Heart left ventricle (tissue), 16 donors: ENCODE data around the gene DMPK. TPM values are rescaled to one million over a fixed set of nuclear protein-coding genes. Genes with fewer than 3 reads are reported as not detected.

Experiments used
- ATAC-seq, 4 donors: fragments of 200-7000 bp; cut with Tn5 transposase; one replicate each; pipeline ENCODE4 v1.9.1; 2020 to 2022; ENCODE audit warnings: moderate library complexity in 4 of 4, mild to moderate bottlenecking in 3 of 4, moderate number of reproducible peaks in 1 of 4
- DNase-seq, 5 donors: peaks; one replicate each; pipeline ENCODE4 v3.0.0-alpha.2; 2020
- H3K27ac ChIP-seq, 12 donors: fragments of 200-600 bp; sonication (generic) in 4 of 12; one replicate each; pipeline versions ENCODE4 v1.5.0 to v1.8.0; 2016 to 2022; ENCODE audit warnings: mild to moderate bottlenecking in 2 of 12
- H3K27me3 ChIP-seq, 9 donors: fragments of 200-600 bp; sonication (generic) in 2 of 9; one replicate each; pipeline versions ENCODE4 v1.5.1 to v1.8.0; 2016 to 2022; ENCODE audit warnings: mild to moderate bottlenecking in 3 of 9
- H3K36me3 ChIP-seq, 9 donors: fragments of 200-600 bp; sonication (generic) in 2 of 9; one replicate each; pipeline versions ENCODE4 v1.5.0 to v1.8.0; 2018 to 2022; ENCODE audit warnings: mild to moderate bottlenecking in 2 of 9
- H3K4me1 ChIP-seq, 12 donors: fragments of 200-600 bp; sonication (generic) in 4 of 12; one replicate each; pipeline versions ENCODE4 v1.5.0 to v1.8.0; 2016 to 2022; ENCODE audit warnings: mild to moderate bottlenecking in 3 of 12
- H3K4me3 ChIP-seq, 12 donors: fragments of 200-600 bp; sonication (generic) in 4 of 12; one replicate each; pipeline versions ENCODE4 v1.5.0 to v1.8.0; 2017 to 2022; ENCODE audit warnings: mild to moderate bottlenecking in 9 of 12, moderate library complexity in 4 of 12
- H3K9me3 ChIP-seq, 12 donors: fragments of 200-600 bp; sonication (generic) in 4 of 12; one replicate each; pipeline versions ENCODE4 v1.5.0 to v1.8.0; 2016 to 2022; ENCODE audit warnings: mild to moderate bottlenecking in 1 of 12
- POLR2A ChIP-seq, 2 donors: fragments of 450-650 bp; IDR thresholded peaks; one replicate each; pipeline ENCODE4 v1.6.1; 2017; ENCODE audit warnings: antibody characterized with exemption in 2 of 2, mild to moderate bottlenecking in 2 of 2, moderate library complexity in 2 of 2
- WGBS, 4 donors: extraction: QIAGEN DNeasy Blood & Tissue Kit in 2 of 4; methylation state at CpG; one replicate each; pipeline versions ENCODE4 v1.1.5 to v1.1.7; 2013 to 2018; 5-methylcytosine and 5-hydroxymethylcytosine counted together
- intact Hi-C, 10 donors: fragments of 100-400 bp; cut with DNase I; formaldehyde crosslinking; loops; one replicate each; pipeline versions ENCODE4 v1.11.1 to v1.14.2; 2022
- polyA plus RNA-seq, 2 donors: library from polyadenylated mRNA; stranded (reverse); fragments of 200-250 nt; gene quantifications; one replicate each; pipeline ENCODE4 v1.2.3, GENCODE V29; 2013
- total RNA-seq, 9 donors: library from RNA; depleted of rRNA in 2 of 9; stranded (reverse); fragments of >200 nt in 2 of 9; fragmentation: NEBNext Ultra II Directional in 3 of 9; extraction: Animal tissue kit (Norgen Biotek cat#: 25700) in 3 of 9; gene quantifications; one replicate each; pipeline versions ENCODE4 v1.1.0 to v1.2.4, GENCODE V29; 2016 to 2023
- TF ChIP-seq, protein P1 (sequence below), 12 donors: fragments of 200-600 bp; sonication (generic) in 4 of 12; IDR thresholded peaks; one replicate each; pipeline versions ENCODE4 v1.5.0 to v1.8.0; 2018 to 2022; ENCODE audit warnings: antibody characterized with exemption in 12 of 12, mild to moderate bottlenecking in 5 of 12
- donor health status: ischemic (EF 13 %, LVEDD 7.1; RV severe dilation, severe dysfunction).
- donor health status: healthy with polysubstance abuse.
- donor health status: DM: no; HTN: yes; CAD: no.
- donor health status: DM: no; HTN: no; CAD: no.
- donor health status: ischemic (EF 25% LVEDD 6.9; RV normal size, moderate dysfunction).
- donor health status: ischemic (EF 25% LVEDD 5.7; RV mildly dilated, moderate dysfunction).
- donor health status: healthy.
- donor health status: DM: yes; HTN: yes; CAD: no.
- donor health status: ischemic (EF 35%, LVEDD 5.7; RV mildly dilated, moderate dysfunction).
- donor health status: nonischemic (EF 11% LVEDD 7.7; RV severe dilation, severe dysfunction).
- donor health status: DM: yes; HTN: yes; CAD: no.
- donor health status: PGD.
- donor health status: ischemic (EF 29% LVEDD 5.4; RV normal size, mild dysfunction).
- donor health status: nonischemic (EF 23%, LVEDD 6.1; RV moderate dilation, normal function).

Gene DMPK
- total and polyA plus RNA-seq, 11 donors: 131 to 778 (median 311) TPM

DNA sequence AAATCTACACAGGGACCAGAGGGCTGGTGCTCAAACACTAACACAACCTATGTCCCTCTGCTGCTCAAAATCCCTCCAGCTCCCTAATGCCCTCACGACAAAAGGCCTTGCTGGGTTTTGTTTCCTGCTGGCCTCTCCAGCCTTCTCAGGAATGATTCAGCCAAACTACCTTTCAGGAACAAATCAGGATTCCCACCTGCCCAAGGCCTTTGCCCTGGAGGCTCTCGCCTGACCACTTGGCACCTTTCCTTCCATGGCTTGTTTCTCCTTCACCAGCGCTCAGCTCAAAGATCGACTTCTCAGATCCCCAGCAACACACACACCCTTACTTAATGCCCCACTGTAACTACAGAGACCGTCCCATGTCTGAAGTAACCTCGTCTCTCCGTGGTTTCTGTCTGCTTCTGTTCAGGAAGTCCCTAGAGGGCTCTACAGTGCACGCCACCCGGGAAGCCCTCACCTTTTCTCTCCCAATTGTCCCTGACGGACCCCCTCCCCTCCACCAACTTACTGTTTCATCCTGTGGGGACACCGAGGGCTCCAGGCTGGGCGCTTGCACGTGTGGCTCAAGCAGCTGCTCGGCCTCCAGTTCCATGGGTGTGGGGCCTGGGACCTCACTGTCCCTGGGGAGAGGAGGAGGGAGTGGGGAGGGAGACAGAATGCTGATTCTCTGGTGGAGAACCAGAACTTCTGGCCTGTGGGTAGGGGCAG lies 10.0 kb downstream of the DMPK start:
- Histone ChIP-seq H3K36me3 (peaks cover 0 to 52% (median 36%) of the 10 kb centered on the region in 9 donors), H3K4me1 (peaks cover 0 to 34% (median 8%) of the 10 kb centered on the region in 12 donors), H3K27me3 (peaks cover 0 to 49% (median 0%) of the 10 kb centered on the region in 9 donors), H3K9me3 (no peaks in the 10 kb centered on the region), H3K27ac (peak overlapping the region in 2 of 12 donors; percentile 17 to 98), H3K4me3 (no peak overlapping the region)
- no peak for TF ChIP-seq POLR2A (IDR thresholded peaks at IDR 0.05)
- TF ChIP-seq, protein P1, sequence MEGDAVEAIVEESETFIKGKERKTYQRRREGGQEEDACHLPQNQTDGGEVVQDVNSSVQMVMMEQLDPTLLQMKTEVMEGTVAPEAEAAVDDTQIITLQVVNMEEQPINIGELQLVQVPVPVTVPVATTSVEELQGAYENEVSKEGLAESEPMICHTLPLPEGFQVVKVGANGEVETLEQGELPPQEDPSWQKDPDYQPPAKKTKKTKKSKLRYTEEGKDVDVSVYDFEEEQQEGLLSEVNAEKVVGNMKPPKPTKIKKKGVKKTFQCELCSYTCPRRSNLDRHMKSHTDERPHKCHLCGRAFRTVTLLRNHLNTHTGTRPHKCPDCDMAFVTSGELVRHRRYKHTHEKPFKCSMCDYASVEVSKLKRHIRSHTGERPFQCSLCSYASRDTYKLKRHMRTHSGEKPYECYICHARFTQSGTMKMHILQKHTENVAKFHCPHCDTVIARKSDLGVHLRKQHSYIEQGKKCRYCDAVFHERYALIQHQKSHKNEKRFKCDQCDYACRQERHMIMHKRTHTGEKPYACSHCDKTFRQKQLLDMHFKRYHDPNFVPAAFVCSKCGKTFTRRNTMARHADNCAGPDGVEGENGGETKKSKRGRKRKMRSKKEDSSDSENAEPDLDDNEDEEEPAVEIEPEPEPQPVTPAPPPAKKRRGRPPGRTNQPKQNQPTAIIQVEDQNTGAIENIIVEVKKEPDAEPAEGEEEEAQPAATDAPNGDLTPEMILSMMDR (IDR thresholded peaks at IDR 0.05): no peak
- DNase-seq: no peak
- no peak for ATAC-seq
- intact Hi-C loops: loop anchor here in 1 of 10 donors (2.0 kb wide), 1 partner anchor 27 kb away; no protein-coding TSS in a partner anchor
- 75 to 79% (median 77%) methylated on average over 14 of the region's 14 CpGs for WGBS, 4 donors

DNA sequence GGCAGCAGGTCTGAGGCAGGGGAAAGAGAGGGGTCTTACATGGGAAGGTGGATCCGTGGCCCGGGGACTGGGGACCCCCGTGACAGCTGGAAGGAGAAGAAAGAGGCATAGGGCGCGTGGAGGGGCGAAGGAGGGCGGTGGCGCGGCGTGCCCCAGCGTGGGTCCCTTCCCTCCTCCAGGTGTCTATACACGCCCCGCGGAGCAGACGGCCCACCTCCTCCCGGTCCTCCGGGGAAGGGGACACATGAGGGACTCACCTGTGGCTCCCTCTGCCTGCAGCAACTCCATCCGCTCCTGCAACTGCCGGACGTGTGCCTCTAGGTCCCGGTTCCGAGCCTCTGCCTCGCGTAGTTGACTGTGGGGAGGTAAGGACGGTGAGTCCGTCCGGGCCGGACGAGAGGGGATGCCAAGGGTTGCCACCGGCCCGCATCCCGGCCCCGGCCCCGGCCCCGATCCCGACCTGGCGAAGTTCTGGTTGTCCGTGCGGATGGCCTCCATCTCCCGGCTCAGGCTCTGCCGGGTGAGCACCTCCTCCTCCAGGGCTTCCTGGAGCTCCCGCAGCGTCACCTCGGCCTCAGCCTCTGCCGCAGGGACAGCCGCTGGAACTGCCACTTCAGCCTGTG lies 10.9 kb downstream of the DMPK start:
- DNase-seq (peak in 2 of 5 donors; percentile 39 to 73), ATAC-seq (no peak)
- Histone ChIP-seq H3K9me3 (no peaks in the 10 kb centered on the region), H3K27me3 (peaks cover 0 to 51% (median 0%) of the 10 kb centered on the region in 9 donors), H3K4me1 (peaks cover 0 to 42% (median 16%) of the 10 kb centered on the region in 12 donors), H3K4me3 (peak overlapping the region in 5 of 12 donors; percentile 77 to 93 (median 80)), H3K36me3 (peaks cover 0 to 43% (median 27%) of the 10 kb centered on the region in 9 donors), H3K27ac (peak overlapping the region in 11 of 12 donors; percentile 29 to 99 (median 97))
- TF ChIP-seq, protein P1 (IDR thresholded peaks at IDR 0.05): no peak
- no peak for TF ChIP-seq POLR2A (IDR thresholded peaks at IDR 0.05)
- intact Hi-C loops: loop anchor here in 5 of 10 donors (2.0 kb wide), 4 partner anchors 21 to 29 kb away; partner anchors contain the start of gene DMWD (in 2 of the 5)
- 79 to 88% (median 83%) methylated on average over 46 of the region's 46 CpGs for WGBS, 4 donors

DNA sequence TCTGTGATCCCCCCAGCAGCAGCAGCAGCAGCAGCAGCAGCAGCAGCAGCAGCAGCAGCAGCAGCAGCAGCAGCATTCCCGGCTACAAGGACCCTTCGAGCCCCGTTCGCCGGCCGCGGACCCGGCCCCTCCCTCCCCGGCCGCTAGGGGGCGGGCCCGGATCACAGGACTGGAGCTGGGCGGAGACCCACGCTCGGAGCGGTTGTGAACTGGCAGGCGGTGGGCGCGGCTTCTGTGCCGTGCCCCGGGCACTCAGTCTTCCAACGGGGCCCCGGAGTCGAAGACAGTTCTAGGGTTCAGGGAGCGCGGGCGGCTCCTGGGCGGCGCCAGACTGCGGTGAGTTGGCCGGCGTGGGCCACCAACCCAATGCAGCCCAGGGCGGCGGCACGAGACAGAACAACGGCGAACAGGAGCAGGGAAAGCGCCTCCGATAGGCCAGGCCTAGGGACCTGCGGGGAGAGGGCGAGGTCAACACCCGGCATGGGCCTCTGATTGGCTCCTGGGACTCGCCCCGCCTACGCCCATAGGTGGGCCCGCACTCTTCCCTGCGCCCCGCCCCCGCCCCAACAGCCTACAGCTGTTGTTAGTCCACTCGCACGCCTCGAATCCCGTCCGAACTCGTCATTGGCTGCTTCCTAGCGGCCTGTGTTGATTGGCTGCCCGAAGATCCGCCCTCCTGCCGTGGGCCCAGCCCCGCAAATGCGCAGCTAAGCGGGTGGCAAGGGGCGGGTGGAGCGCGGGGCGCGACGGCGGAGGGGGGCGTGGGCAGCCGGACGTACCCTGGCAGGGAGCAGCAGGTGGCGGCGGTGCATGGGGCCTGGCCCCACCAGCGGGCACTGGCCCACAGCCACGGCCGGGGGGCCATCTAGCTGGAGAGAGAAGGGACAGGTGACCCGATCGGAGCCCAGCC lies 11.8 kb downstream of the DMPK start:
- ATAC-seq (peak; percentile 76 to 81 (median 78)), DNase-seq (peak; percentile 96 to 99 (median 97))
- Histone ChIP-seq H3K4me3 (peak overlapping the region; percentile 28 to 93 (median 79)), H3K27me3 (peaks cover 0 to 55% (median 0%) of the 10 kb centered on the region in 9 donors), H3K36me3 (peaks cover 0 to 43% (median 24%) of the 10 kb centered on the region in 9 donors), H3K4me1 (peaks cover 3 to 52% (median 26%) of the 10 kb centered on the region in 12 donors), H3K9me3 (no peaks in the 10 kb centered on the region), H3K27ac (peak overlapping the region; percentile 86 to 99 (median 97))
- intact Hi-C loops: loop anchor here in 7 of 10 donors (1.0 to 2.0 kb wide), 6 partner anchors 22 to 30 kb away; partner anchors contain the start of gene DMWD (in 2 of the 7)
- peak in 1 of 2 donors; percentile 61 for TF ChIP-seq POLR2A (IDR thresholded peaks at IDR 0.05)
- TF ChIP-seq, protein P1 (IDR thresholded peaks at IDR 0.05): peak; percentile 94 to 99 (median 96)
- WGBS, 4 donors: 1 to 5% (median 3%) methylated on average over 23 to 79 of the region's 79 CpGs
